Endothelial cell of umbilical vein (primary cell): ENCODE results near the gene SPEM2. TPM values are rescaled to one million over a fixed set of nuclear protein-coding genes. Genes with fewer than 3 reads are reported as not detected.

ENCODE experiments used
- BruUV-seq: library from RNA; stranded (reverse); fragments of 400-500 nt; replicated peaks from 2 replicates; lab custom pipeline; 2021; lab: Mats Ljungman, UMichigan
- CTCF ChIA-PET: fragments of 300-600, 350-600 bp; sonication (Branson Sonifier 250); formaldehyde crosslinking; loops from one replicate; lab custom pipeline; 2021; ENCODE audit warnings: antibody characterized with exemption, inconsistent platforms; lab: Charles Lee
- POLR2A ChIA-PET: fragments of 300-600, 350-600 bp; sonication (Branson Sonifier 250); formaldehyde crosslinking; loops from one replicate; lab custom pipeline; 2021; ENCODE audit warnings: antibody characterized with exemption, inconsistent platforms; lab: Charles Lee
- DNase-seq: peaks from one replicate; pipeline ENCODE4 v3.0.0-alpha.2; 2011; ENCODE audit warnings: low read depth, low spot score
- FAIRE-seq: peaks from 2 replicates; lab custom pipeline; 2011; peaks lifted over from hg19 to GRCh38; lab: Jason Lieb, UNC
- H2AFZ ChIP-seq: 2 replicates; pipeline ENCODE4 v1.6.0; 2012; ENCODE audit warnings: low read depth, low read length, control low read depth, inconsistent platforms
- H3K27ac ChIP-seq: 2 replicates; pipeline ENCODE4 v1.5.1; 2011; ENCODE audit warnings: low read depth, mild to moderate bottlenecking, control low read depth, low read length, moderate library complexity; ENCODE audit not compliant: insufficient read depth
- H3K27me3 ChIP-seq, 2 experiments: 2 replicates each; pipeline versions ENCODE4 v1.6.0 to v1.6.1; 2011; ENCODE audit warnings: low read length in 2 of 2, mixed read lengths in 1 of 2; ENCODE audit not compliant: control insufficient read depth in 2 of 2, insufficient read depth in 2 of 2
- H3K36me3 ChIP-seq, 2 experiments: 2 replicates in 1 of 2; 3 replicates in 1 of 2; pipeline ENCODE4 v1.5.1; 2011; ENCODE audit warnings: low read length in 2 of 2, mild to moderate bottlenecking in 1 of 2, moderate library complexity in 1 of 2; ENCODE audit not compliant: control insufficient read depth in 2 of 2, insufficient read depth in 2 of 2; ENCODE audit errors: extremely low read depth in 1 of 2
- H3K4me1 ChIP-seq: 3 replicates; pipeline ENCODE4 v1.5.1; 2011; ENCODE audit warnings: mild to moderate bottlenecking, low read length; ENCODE audit not compliant: control insufficient read depth, insufficient read depth; ENCODE audit errors: extremely low read depth
- H3K4me2 ChIP-seq: 2 replicates; pipeline ENCODE4 v1.6.1; 2011; ENCODE audit warnings: low read length, control low read depth, mixed read lengths; ENCODE audit not compliant: insufficient read depth
- H3K4me3 ChIP-seq, 3 experiments: fragments of 200-600 bp in 1 of 3; sonication (generic), shearing (Covaris generic) in 1 of 3; replicated peaks in 1 of 3; 2 replicates each; pipeline ENCODE4 v1.5.1; 2011 to 2016; ENCODE audit warnings: control low read depth in 3 of 3, low read length in 3 of 3, mild to moderate bottlenecking in 2 of 3, inconsistent platforms in 1 of 3, low read depth in 1 of 3, moderate library complexity in 1 of 3; ENCODE audit not compliant: insufficient read depth in 1 of 3
- H3K79me2 ChIP-seq: 2 replicates; pipeline ENCODE4 v1.6.0; 2012; ENCODE audit warnings: low read length, inconsistent platforms; ENCODE audit not compliant: control insufficient read depth, insufficient read depth
- H3K9ac ChIP-seq: replicated peaks from 2 replicates; pipeline ENCODE3; 2011; ENCODE audit warnings: low read length, control low read depth; ENCODE audit not compliant: insufficient read depth; ENCODE audit errors: extremely low read depth
- H3K9me1 ChIP-seq: replicated peaks from 3 replicates; pipeline ENCODE4 v1.6.0; 2011; ENCODE audit warnings: mild to moderate bottlenecking, low read length; ENCODE audit not compliant: control insufficient read depth, insufficient read depth; ENCODE audit errors: extremely low read depth
- H3K9me3 ChIP-seq: replicated peaks from 2 replicates; pipeline ENCODE4 v1.5.1; 2012; ENCODE audit warnings: low read length, inconsistent platforms; ENCODE audit not compliant: control insufficient read depth, insufficient read depth
- H4K20me1 ChIP-seq: replicated peaks from 2 replicates; pipeline ENCODE3; 2011; ENCODE audit warnings: mild to moderate bottlenecking, low read length; ENCODE audit not compliant: control insufficient read depth, insufficient read depth; ENCODE audit errors: extremely low read depth
- CTCF ChIP-seq, 2 donors: IDR thresholded peaks; 1 replicate in 1 of 2; 2 replicates in 1 of 2; pipeline ENCODE4 v1.5.1; 2011; ENCODE audit warnings: low read length in 2 of 2, mild to moderate bottlenecking in 2 of 2, moderate library complexity in 2 of 2, control low read depth in 1 of 2, inconsistent platforms in 1 of 2, low read depth in 1 of 2; ENCODE audit not compliant: insufficient read depth in 1 of 2; ENCODE audit errors: extremely low read depth in 1 of 2
- EZH2 ChIP-seq: IDR thresholded peaks from 2 replicates; pipeline ENCODE4 v1.6.1; 2012; ENCODE audit warnings: borderline replicate concordance, low read depth, mild to moderate bottlenecking, moderate library complexity, low read length, inconsistent platforms; ENCODE audit not compliant: severe bottlenecking
- FOS ChIP-seq: IDR thresholded peaks from 2 replicates; pipeline ENCODE4 v1.6.1; 2011; ENCODE audit warnings: mild to moderate bottlenecking, low read length, moderate library complexity, borderline replicate concordance; ENCODE audit not compliant: insufficient read depth
- GATA2 ChIP-seq: IDR thresholded peaks from 2 replicates; pipeline ENCODE4 v1.7.0; 2011; ENCODE audit warnings: low read depth, mild to moderate bottlenecking, moderate library complexity, mixed read lengths, low read length; ENCODE audit not compliant: insufficient read length, insufficient read depth
- JUN ChIP-seq: IDR thresholded peaks from 2 replicates; pipeline ENCODE4 v1.6.1; 2011; ENCODE audit warnings: borderline replicate concordance, low read depth; ENCODE audit not compliant: insufficient read length, insufficient read depth
- MAX ChIP-seq: IDR thresholded peaks from 2 replicates; pipeline ENCODE4 v1.6.1; 2011; ENCODE audit not compliant: insufficient read depth, insufficient read length
- MYC ChIP-seq: IDR thresholded peaks from one replicate; pipeline ENCODE4 v1.6.1; 2011; ENCODE audit warnings: mild to moderate bottlenecking, low read depth, low read length
- POLR2A ChIP-seq: IDR thresholded peaks from 2 replicates; pipeline ENCODE4 v1.6.1; 2012; ENCODE audit warnings: low read depth, mild to moderate bottlenecking, control low read depth, low read length
- POLR2AphosphoS5 ChIP-seq: IDR thresholded peaks from 2 replicates; pipeline ENCODE4 v1.6.1; 2012; ENCODE audit warnings: low read depth, mild to moderate bottlenecking, control low read depth, low read length, moderate library complexity; ENCODE audit not compliant: insufficient read depth
- dilution Hi-C: fragments of 300-500 bp; cut with MboI; formaldehyde crosslinking; loops from one replicate; pipeline ENCODE4 v1.15.0; 2019; ENCODE audit warnings: low sequenced_read_pairs; ENCODE audit not compliant: extremely low pct_ligation_motif_present
- intact Hi-C: fragments of 100-400 bp; cut with micrococcal nuclease; formaldehyde crosslinking; loops from one replicate; pipeline ENCODE4 v1.10.0; 2022
- polyA plus RNA-seq, 4 experiments: library from polyadenylated mRNA; depleted of rRNA in 3 of 4; stranded (reverse) in 3 of 4; unstranded in 1 of 4; fragments of >200 nt; gene quantifications; 2 replicates each; pipeline versions ENCODE4 v1.2.1 to v1.2.3, GENCODE V29; 2011 to 2012; ENCODE audit warnings: missing spikeins in 1 of 4
- total RNA-seq: library from RNA; stranded (reverse); gene quantifications from 2 replicates; pipeline ENCODE4 v1.2.3, GENCODE V29; 2021

Gene SPEM2
- total and polyA plus RNA-seq, 2 donors (not counting 3 experiments of a cell fraction or from before 2014, with no cell fraction given) = not detected

- peak overlapping the region; percentile 39 for H3K4me2 ChIP-seq
- peak overlapping the region; percentile 78 for H2AFZ ChIP-seq
- H3K9ac ChIP-seq = peak overlapping the region; percentile 41
- H3K4me1 ChIP-seq = peaks cover 12% of the 10 kb centered on the region
- no peaks in the 10 kb centered on the region for H3K9me1 ChIP-seq
- DNase-seq = peak; percentile 41
- CTCF ChIA-PET = interaction anchor here (0.6 to 2.9 kb wide), 11 partner anchors 11 to 282 kb away, joined by 3 to 40 read pairs (median 3); partner anchors contain the start of genes PLSCR3, TMEM102, TMEM95 and TP53
- TSS peak; percentile 74 for BruUV-seq
- H4K20me1 ChIP-seq = no peaks in the 10 kb centered on the region
- peak; percentile 4 for FAIRE-seq
- H3K27ac ChIP-seq = no peak overlapping the region
- intact Hi-C loops = loop anchor here (1.0 to 2.0 kb wide), 5 partner anchors 11 to 282 kb away; partner anchors contain the start of genes PLSCR3, POLR2A, SENP3 and TMEM102
- no peak for TF ChIP-seq POLR2A
- TF ChIP-seq EZH2 = no peak
- no peak for TF ChIP-seq CTCF (IDR thresholded peaks at IDR 0.05; ENCODE audit: extremely low read depth in 1 of 2, insufficient read depth in 1 of 2, low read depth in 1 of 2, low read length in 2 of 2)
- no peak for TF ChIP-seq POLR2AphosphoS5
- no peak for TF ChIP-seq JUN
- no peak for TF ChIP-seq MYC
- no peak for TF ChIP-seq GATA2
- TF ChIP-seq FOS = no peak
- TF ChIP-seq MAX = no peak
- peaks cover 0 to 11% of the 10 kb centered on the region in 2 experiments for H3K36me3 ChIP-seq
- H3K4me3 ChIP-seq = peak overlapping the region; percentile 38 to 59 (median 52)
- dilution Hi-C loops = no loop called here
- no peaks in the 10 kb centered on the region for H3K9me3 ChIP-seq
- no peaks in the 10 kb centered on the region for H3K27me3 ChIP-seq
- H3K79me2 ChIP-seq = peaks cover 4% of the 10 kb centered on the region
- POLR2A ChIA-PET = interaction anchor here (0.7 to 1.4 kb wide), 9 partner anchors 10 to 228 kb away, joined by 3 to 14 read pairs (median 5); partner anchors contain the start of genes MPDU1, PLSCR3, POLR2A and TMEM102
Measured at GRCh38 chr17:7404737-7405349, 20.6 kb upstream of the SPEM2 start.
